Breast epithelium (tissue), 3 donors: ENCODE measurements around the gene KCNIP1.

ENCODE experiments used
- CTCF ChIP-seq, 3 donors: fragments of 450-650 bp; IDR thresholded peaks; one replicate each; pipeline ENCODE4 v1.5.1; 2016 to 2017; ENCODE audit warnings: antibody characterized with exemption in 3 of 3, mild to moderate bottlenecking in 3 of 3, moderate library complexity in 3 of 3
- POLR2A ChIP-seq: fragments of 450-650 bp; IDR thresholded peaks from one replicate; pipeline ENCODE4 v1.6.1; 2016; ENCODE audit warnings: antibody characterized with exemption, mild to moderate bottlenecking, moderate library complexity
- POLR2AphosphoS5 ChIP-seq, 3 donors: sonication (generic); formaldehyde crosslinking; IDR thresholded peaks; one replicate each; pipeline ENCODE4 v1.6.1; 2017; ENCODE audit warnings: antibody characterized with exemption in 3 of 3

DNA sequence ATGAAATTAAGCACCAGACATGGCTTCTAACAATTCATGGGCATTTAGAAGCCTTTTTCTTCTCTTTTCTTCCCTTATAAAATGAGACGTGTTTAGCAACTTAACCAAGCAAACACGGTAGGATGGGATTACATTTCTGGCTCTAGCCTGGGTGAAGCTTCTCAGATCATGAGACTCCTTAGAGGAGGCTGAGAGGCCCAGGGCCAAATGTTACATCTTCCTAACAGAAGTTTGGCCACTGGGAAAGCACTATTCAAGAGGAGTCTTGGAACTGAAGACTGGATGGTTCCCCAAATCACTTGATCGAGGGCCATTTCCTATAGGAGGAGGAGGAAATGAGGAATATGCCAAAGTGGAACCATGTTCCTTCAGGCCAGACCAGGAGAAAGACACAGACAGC lies 281.6 kb downstream of the KCNIP1 start:
- no peak for TF ChIP-seq CTCF (IDR thresholded peaks at IDR 0.05)
- TF ChIP-seq POLR2AphosphoS5 (IDR thresholded peaks at IDR 0.05), result no peak
- no peak for TF ChIP-seq POLR2A
